Neural cell (in vitro differentiated cells): ENCODE data around the gene LRP5. TPM values are rescaled to one million over a fixed set of nuclear protein-coding genes. Genes with fewer than 3 reads are reported as not detected.

ENCODE experiments used
- H2AFZ ChIP-seq: fragments of 200-600, 300-800 bp; sonication (generic), shearing (Covaris generic); 2 replicates; pipeline ENCODE4 v1.6.0; 2014; ENCODE audit warnings: low read depth, mild to moderate bottlenecking, antibody characterized with exemption, low read length, moderate library complexity
- H3F3A ChIP-seq: fragments of 200-600 bp; shearing (Covaris generic); 2 replicates; pipeline ENCODE4 v1.6.1; 2016; ENCODE audit warnings: mild to moderate bottlenecking, moderate library complexity, mixed read lengths, antibody characterized with exemption, low read length; ENCODE audit not compliant: insufficient read depth, poor library complexity, severe bottlenecking
- H3K27ac ChIP-seq: fragments of 200-600, 300-800 bp; sonication (generic), shearing (Covaris generic); 2 replicates; pipeline ENCODE4 v1.5.1; 2014; ENCODE audit warnings: mild to moderate bottlenecking, low read length, moderate library complexity
- H3K27me3 ChIP-seq: fragments of 300-800, 200-600 bp; sonication (generic), shearing (Covaris generic); 2 replicates; pipeline ENCODE4 v1.6.0; 2014; ENCODE audit warnings: mild to moderate bottlenecking, low read depth, low read length, moderate library complexity; ENCODE audit not compliant: insufficient read depth
- H3K36me3 ChIP-seq: fragments of 300-800, 200-600 bp; sonication (generic), shearing (Covaris generic); 2 replicates; pipeline ENCODE4 v1.5.1; 2014; ENCODE audit warnings: mild to moderate bottlenecking, antibody characterized with exemption, low read length, moderate library complexity; ENCODE audit not compliant: insufficient read depth
- H3K4me2 ChIP-seq: fragments of 300-800, 200-600 bp; sonication (generic), shearing (Covaris generic); 2 replicates; pipeline ENCODE4 v1.6.0; 2014; ENCODE audit warnings: mild to moderate bottlenecking, low read length
- H3K4me3 ChIP-seq: fragments of 300-800, 200-600 bp; sonication (generic), shearing (Covaris generic); 2 replicates; pipeline ENCODE4 v1.5.1; 2014; ENCODE audit warnings: mild to moderate bottlenecking, low read length, moderate library complexity
- H3K79me2 ChIP-seq: fragments of 200-600 bp; shearing (Covaris generic); replicated peaks from 2 replicates; pipeline ENCODE4 v1.6.0; 2014; ENCODE audit warnings: mild to moderate bottlenecking, low read length, moderate library complexity; ENCODE audit not compliant: insufficient read depth
- H3K9ac ChIP-seq: fragments of 300-800, 200-600 bp; sonication (generic), shearing (Covaris generic); 2 replicates; pipeline ENCODE4 v1.6.1; 2016; ENCODE audit warnings: mild to moderate bottlenecking, low read length, mixed read lengths
- H3K9me2 ChIP-seq: fragments of 200-600 bp; shearing (Covaris generic); 2 replicates; pipeline ENCODE4 v1.6.1; 2016; ENCODE audit warnings: mild to moderate bottlenecking, low read length, mixed read lengths; ENCODE audit not compliant: insufficient read depth
- H3K9me3 ChIP-seq: fragments of 200-600, 300-800 bp; sonication (generic), shearing (Covaris generic); 2 replicates; pipeline ENCODE4 v1.6.1; 2016; ENCODE audit warnings: mild to moderate bottlenecking, mixed run types, low read length, moderate library complexity, mixed read lengths
- H4K20me1 ChIP-seq: fragments of 200-600 bp; shearing (Covaris generic); 2 replicates; pipeline ENCODE4 v1.6.1; 2016; ENCODE audit warnings: mild to moderate bottlenecking, mixed run types; ENCODE audit not compliant: insufficient read depth
- EP300 ChIP-seq: fragments of 450-650 bp; conservative IDR thresholded peaks from 2 replicates; pipeline ENCODE4 v1.6.1; 2014; ENCODE audit warnings: antibody characterized with exemption, mild to moderate bottlenecking, moderate library complexity; ENCODE audit not compliant: poor library complexity, severe bottlenecking
- EZH2 ChIP-seq: fragments of 200-600, 300-800 bp; shearing (Covaris generic), sonication (generic); IDR thresholded peaks from 2 replicates; pipeline ENCODE4 v1.6.1; 2014; ENCODE audit warnings: antibody characterized with exemption, low read length, borderline replicate concordance, mild to moderate bottlenecking; ENCODE audit not compliant: insufficient read depth, poor library complexity, severe bottlenecking
- MXI1 ChIP-seq: fragments of 450-650 bp; conservative IDR thresholded peaks from 2 replicates; pipeline ENCODE4 v1.6.1; 2014; ENCODE audit warnings: antibody characterized with exemption, mild to moderate bottlenecking; ENCODE audit not compliant: poor library complexity, severe bottlenecking
- POLR2AphosphoS5 ChIP-seq: IDR thresholded peaks from 2 replicates; pipeline ENCODE4 v1.6.1; 2012
- RAD21 ChIP-seq: fragments of 450-650 bp; conservative IDR thresholded peaks from 2 replicates; pipeline ENCODE4 v1.6.1; 2014; ENCODE audit warnings: antibody characterized with exemption, mild to moderate bottlenecking, moderate library complexity
- SMC3 ChIP-seq: fragments of 450-650 bp; conservative IDR thresholded peaks from 2 replicates; pipeline ENCODE4 v1.6.1; 2014; ENCODE audit warnings: antibody characterized with exemption, mild to moderate bottlenecking, moderate library complexity; ENCODE audit not compliant: poor library complexity
- TAF1 ChIP-seq: IDR thresholded peaks from 2 replicates; pipeline ENCODE4 v1.6.1; 2012; ENCODE audit warnings: low read depth
- polyA plus RNA-seq: library from polyadenylated mRNA; depleted of rRNA; stranded (reverse); fragments of >200 nt; gene quantifications from 2 replicates; pipeline ENCODE4 v1.2.3, GENCODE V29; 2014
- TF ChIP-seq, protein P1 (sequence below): fragments of 450-650 bp; IDR thresholded peaks from 2 replicates; pipeline ENCODE4 v1.5.1; 2014; ENCODE audit warnings: antibody characterized with exemption, mild to moderate bottlenecking, moderate library complexity; ENCODE audit not compliant: poor library complexity, severe bottlenecking
- TF ChIP-seq, protein P2 (sequence below): IDR thresholded peaks from 2 replicates; pipeline ENCODE4 v1.6.1; 2012; ENCODE audit warnings: borderline replicate concordance

LRP5 gene
- polyA plus RNA-seq, 1 donor from 2014 or later: 3.0 TPM

DNA sequence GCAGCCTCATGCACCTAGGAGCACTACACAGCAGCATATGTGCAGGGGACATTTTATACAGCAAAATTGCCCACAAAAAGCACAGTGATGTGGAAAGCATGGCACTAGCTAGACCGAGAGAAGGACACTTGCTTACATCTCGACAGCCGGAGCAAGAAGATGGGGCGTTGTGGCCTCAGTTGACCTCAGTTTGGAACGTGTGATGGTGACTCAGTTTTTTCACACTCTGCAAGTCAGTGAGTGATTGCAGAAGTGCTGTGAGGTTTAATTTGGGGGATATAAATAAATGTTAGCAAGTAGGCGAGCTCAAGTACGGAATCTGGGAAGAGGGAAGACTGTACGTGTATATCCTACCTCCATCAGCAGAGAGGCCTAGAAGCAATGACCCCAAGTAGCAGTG, 23.3 kb downstream of the LRP5 start:
- Histone ChIP-seq H4K20me1 (no peaks in the 10 kb centered on the region), H2AFZ (no peak overlapping the region), H3F3A (no peaks in the 10 kb centered on the region), H3K9ac (no peak overlapping the region), H3K9me2 (no peaks in the 10 kb centered on the region), H3K79me2 (no peaks in the 10 kb centered on the region), H3K27me3 (no peaks in the 10 kb centered on the region), H3K4me2 (no peak overlapping the region), H3K9me3 (no peaks in the 10 kb centered on the region), H3K36me3 (no peaks in the 10 kb centered on the region), H3K4me3 (no peak overlapping the region), H3K27ac (no peak overlapping the region)
- TF ChIP-seq SMC3 (no peak), EZH2 (no peak), RAD21 (no peak), TAF1 (no peak), POLR2AphosphoS5 (no peak), EP300 (no peak), MXI1 (no peak)
- TF ChIP-seq, protein P1, sequence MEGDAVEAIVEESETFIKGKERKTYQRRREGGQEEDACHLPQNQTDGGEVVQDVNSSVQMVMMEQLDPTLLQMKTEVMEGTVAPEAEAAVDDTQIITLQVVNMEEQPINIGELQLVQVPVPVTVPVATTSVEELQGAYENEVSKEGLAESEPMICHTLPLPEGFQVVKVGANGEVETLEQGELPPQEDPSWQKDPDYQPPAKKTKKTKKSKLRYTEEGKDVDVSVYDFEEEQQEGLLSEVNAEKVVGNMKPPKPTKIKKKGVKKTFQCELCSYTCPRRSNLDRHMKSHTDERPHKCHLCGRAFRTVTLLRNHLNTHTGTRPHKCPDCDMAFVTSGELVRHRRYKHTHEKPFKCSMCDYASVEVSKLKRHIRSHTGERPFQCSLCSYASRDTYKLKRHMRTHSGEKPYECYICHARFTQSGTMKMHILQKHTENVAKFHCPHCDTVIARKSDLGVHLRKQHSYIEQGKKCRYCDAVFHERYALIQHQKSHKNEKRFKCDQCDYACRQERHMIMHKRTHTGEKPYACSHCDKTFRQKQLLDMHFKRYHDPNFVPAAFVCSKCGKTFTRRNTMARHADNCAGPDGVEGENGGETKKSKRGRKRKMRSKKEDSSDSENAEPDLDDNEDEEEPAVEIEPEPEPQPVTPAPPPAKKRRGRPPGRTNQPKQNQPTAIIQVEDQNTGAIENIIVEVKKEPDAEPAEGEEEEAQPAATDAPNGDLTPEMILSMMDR: no peak
- TF ChIP-seq, protein P2, sequence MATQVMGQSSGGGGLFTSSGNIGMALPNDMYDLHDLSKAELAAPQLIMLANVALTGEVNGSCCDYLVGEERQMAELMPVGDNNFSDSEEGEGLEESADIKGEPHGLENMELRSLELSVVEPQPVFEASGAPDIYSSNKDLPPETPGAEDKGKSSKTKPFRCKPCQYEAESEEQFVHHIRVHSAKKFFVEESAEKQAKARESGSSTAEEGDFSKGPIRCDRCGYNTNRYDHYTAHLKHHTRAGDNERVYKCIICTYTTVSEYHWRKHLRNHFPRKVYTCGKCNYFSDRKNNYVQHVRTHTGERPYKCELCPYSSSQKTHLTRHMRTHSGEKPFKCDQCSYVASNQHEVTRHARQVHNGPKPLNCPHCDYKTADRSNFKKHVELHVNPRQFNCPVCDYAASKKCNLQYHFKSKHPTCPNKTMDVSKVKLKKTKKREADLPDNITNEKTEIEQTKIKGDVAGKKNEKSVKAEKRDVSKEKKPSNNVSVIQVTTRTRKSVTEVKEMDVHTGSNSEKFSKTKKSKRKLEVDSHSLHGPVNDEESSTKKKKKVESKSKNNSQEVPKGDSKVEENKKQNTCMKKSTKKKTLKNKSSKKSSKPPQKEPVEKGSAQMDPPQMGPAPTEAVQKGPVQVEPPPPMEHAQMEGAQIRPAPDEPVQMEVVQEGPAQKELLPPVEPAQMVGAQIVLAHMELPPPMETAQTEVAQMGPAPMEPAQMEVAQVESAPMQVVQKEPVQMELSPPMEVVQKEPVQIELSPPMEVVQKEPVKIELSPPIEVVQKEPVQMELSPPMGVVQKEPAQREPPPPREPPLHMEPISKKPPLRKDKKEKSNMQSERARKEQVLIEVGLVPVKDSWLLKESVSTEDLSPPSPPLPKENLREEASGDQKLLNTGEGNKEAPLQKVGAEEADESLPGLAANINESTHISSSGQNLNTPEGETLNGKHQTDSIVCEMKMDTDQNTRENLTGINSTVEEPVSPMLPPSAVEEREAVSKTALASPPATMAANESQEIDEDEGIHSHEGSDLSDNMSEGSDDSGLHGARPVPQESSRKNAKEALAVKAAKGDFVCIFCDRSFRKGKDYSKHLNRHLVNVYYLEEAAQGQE: no peak

DNA sequence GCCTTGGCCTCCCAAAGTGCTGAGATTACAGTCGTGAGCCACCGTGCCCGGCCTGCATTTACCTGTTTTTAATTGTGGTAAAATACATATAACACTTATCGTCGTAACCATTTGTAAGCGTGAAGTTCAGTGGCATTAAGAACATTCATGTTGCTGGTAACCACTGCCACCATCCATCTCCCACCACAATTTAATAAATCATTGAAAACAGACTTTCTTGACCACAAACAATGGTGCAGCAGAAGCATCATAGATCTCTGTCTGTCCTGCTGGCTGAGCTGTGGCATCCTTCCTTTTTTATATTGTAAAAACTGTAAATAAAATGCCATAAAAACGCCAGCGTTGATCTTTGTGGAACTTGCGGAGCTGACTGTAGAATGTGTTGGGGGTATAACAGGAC, 24.3 kb downstream of the LRP5 start:
- TF ChIP-seq, protein P2: no peak
- TF ChIP-seq, protein P1: no peak
- TF ChIP-seq EZH2: no peak
- TF ChIP-seq SMC3: no peak
- TF ChIP-seq POLR2AphosphoS5: no peak
- TF ChIP-seq EP300: no peak
- TF ChIP-seq MXI1: no peak
- TF ChIP-seq TAF1: no peak
- TF ChIP-seq RAD21: no peak
- H3K4me3 ChIP-seq: no peak overlapping the region

More for the DNA sequence above, 24.3 kb downstream of the LRP5 start:
- no peak overlapping the region for H3K9ac ChIP-seq
- no peaks in the 10 kb centered on the region for H3K36me3 ChIP-seq
- H3K27me3 ChIP-seq: no peaks in the 10 kb centered on the region
- no peaks in the 10 kb centered on the region for H3F3A ChIP-seq
- H4K20me1 ChIP-seq: no peaks in the 10 kb centered on the region
- H3K9me3 ChIP-seq: no peaks in the 10 kb centered on the region
- no peak overlapping the region for H3K27ac ChIP-seq
- no peak overlapping the region for H2AFZ ChIP-seq
- H3K4me2 ChIP-seq: no peak overlapping the region
- H3K9me2 ChIP-seq: no peaks in the 10 kb centered on the region
- H3K79me2 ChIP-seq: no peaks in the 10 kb centered on the region
